ENCODE data around the gene YAP1.
"Not testable (repeated sequence)": the region's sequence is repeated elsewhere in the genome, so short reads cannot be mapped to it uniquely, and the experiment has no call there.

YAP1 gene

DNA sequence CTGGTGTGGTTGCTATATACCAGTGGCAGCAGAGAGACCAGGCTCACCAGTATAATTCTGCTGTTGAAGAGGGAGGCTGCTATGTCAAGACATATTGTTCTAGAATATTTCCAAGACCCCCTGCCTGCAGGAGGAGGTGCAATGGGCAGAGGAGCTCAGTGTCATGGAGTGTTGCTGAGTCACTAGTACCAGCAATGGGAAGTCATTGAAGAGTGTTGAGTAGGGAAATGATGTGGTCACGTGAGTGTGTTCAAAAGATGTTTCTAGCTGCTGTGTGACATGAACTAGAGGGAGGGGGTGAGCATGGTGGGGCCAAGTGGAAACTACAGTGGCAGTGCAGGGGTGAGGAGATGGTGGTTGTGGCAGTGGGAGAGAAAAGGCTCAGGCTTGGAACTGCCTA is 130.8 kb downstream of the YAP1 start:
- no peak for DNase-seq (ENCODE audit: low spot score)

GRCh38 chr11:102243399-102243884 is 133.2 kb downstream of the YAP1 start:
- DNase-seq (ENCODE audit: low spot score): no peak

GRCh38 chr11:102244681-102245409 is 134.6 kb downstream of the YAP1 start:
- DNase-seq (ENCODE audit: low spot score): no peak

DNA sequence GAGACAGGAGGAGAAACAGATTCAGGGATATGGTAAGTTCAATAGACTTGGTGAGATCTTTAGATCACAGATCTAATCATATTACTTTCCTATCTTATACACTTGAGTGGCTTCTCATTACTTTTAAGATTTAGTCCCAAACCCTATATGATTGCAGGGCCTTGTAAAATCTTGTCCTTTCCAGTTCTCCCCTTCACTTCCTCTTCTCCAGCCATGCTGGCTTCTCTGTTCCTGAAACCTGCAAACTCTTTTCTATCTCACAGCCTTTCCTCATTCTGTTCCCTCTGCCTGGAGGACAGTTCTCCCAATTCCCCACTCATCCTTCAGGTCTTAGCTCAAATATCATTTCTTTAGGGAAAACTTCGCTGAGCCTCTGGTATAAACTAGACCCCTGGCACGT is 141.2 kb downstream of the YAP1 start:
- no peak for DNase-seq (ENCODE audit: low spot score)

GRCh38 chr11:102252339-102252891 is 142.2 kb downstream of the YAP1 start:
- DNase-seq (ENCODE audit: low spot score): no peak

DNA sequence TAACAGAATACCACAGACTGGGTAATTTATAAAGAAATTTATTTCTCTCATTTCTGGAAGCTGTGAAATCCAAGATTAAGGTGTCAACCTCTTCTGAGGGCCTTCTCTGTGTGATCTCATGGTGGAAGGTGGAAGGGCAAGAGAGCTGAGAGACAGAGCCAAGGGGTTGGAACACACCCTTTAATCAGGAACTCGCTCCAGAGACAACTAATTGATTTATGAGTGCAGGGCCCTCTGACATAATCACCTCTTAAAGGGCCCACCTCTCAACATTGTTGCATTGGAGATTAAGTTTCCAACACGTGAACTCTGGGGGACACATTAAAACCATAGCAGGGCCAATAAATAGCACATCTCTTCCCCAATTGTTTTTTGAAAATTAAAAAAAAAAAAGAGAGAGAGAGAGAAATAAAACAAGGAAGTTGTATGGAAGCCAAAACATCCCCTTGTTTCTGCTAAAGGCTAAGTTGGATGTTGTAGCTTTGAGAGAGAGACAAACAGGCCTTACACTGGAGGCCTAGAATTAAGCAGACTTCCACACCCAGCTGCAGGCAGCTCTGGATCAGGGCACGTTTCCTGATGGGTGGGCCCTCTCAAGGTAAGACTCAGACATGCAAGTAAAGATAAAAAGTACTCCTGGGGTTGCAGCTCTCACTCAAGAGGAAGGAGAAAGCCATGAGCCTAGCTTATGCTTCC is 142.9 kb downstream of the YAP1 start:
- DNase-seq (ENCODE audit: low spot score): peak; percentile 41

GRCh38 chr11:102254047-102254446 is 143.8 kb downstream of the YAP1 start:
- peak; percentile 70 for DNase-seq (ENCODE audit: low spot score)

DNA sequence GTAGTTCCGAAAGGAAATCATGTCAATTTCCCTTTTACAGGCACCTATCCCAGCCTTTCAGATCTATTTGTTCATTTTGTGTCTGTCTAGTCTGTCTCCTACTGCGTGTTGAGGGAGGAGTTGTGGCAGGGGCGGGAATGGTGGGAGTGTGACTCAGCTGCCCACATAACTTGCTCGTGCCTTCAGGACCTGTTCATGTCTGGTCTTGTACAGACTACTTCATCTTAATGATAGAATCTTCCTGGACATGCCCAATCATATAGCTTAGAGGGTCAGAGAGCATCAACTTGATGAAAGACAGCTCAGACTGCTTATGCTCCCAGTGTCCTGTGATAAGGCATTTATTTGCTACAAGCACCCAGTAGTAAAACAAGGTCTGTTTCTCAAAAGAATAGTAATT is 146.0 kb downstream of the YAP1 start:
- no peak for DNase-seq (ENCODE audit: low spot score)

- peak; percentile 26 for DNase-seq (ENCODE audit: low spot score)
Observed at GRCh38 chr11:102260241-102260640, 150.0 kb downstream of the YAP1 start.

GRCh38 chr11:102263379-102264003 is 153.2 kb downstream of the YAP1 start:
- DNase-seq (ENCODE audit: low spot score): no peak

GRCh38 chr11:102264704-102265103 is 154.5 kb downstream of the YAP1 start:
- not testable (repeated sequence) for DNase-seq (ENCODE audit: low spot score)

DNA sequence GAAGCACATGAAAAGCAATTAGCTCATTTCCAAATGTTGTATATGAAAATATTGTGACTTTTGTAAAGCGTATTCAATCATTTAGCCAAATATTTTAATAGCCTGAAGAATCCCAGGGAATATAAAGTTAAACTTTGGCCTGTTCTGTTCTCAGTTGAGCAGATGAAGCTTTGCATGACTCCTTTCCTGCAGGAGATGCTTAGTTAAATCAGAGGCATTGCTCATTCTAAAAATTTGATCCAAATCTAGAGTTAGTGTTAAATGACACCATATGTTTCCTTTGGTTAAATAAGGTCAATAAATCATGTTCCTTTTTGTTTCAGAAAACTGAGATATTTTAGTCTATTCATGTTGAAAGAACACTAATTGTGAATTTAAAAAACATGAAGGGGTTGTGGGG is 155.9 kb downstream of the YAP1 start:
- no peak for DNase-seq (ENCODE audit: low spot score)

GRCh38 chr11:102267609-102268008 is 157.4 kb downstream of the YAP1 start:
- DNase-seq (ENCODE audit: low spot score): no peak

GRCh38 chr11:102268083-102268984 is 158.1 kb downstream of the YAP1 start:
- DNase-seq (ENCODE audit: low spot score): peak; percentile 99

DNA sequence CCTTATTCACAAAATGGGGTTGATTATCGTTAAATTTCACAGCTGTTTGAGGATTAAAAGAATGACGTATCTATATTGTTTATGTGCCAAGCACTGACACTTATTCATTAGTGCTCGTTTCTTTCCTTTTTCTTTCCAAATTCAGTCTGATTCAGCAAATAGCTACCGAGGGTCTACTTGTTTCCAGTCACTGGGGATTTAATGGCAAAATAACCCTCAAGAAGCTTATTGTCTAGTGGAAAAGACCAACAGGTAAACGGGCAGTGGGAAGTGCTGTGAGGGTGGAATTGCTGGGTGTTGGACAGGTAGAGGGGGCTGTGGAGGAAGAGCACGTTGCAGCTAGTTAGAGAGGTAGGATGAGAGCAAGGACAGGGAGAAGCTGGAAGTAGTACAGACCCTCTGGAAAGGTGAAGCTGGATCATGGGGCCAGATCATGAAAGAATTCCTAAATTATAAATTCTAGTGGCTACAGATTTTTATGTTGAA is 158.8 kb downstream of the YAP1 start:
- no peak for DNase-seq (ENCODE audit: low spot score)

- no peak for DNase-seq (ENCODE audit: low spot score)
Observed at GRCh38 chr11:102269927-102270326, 159.7 kb downstream of the YAP1 start.

DNA sequence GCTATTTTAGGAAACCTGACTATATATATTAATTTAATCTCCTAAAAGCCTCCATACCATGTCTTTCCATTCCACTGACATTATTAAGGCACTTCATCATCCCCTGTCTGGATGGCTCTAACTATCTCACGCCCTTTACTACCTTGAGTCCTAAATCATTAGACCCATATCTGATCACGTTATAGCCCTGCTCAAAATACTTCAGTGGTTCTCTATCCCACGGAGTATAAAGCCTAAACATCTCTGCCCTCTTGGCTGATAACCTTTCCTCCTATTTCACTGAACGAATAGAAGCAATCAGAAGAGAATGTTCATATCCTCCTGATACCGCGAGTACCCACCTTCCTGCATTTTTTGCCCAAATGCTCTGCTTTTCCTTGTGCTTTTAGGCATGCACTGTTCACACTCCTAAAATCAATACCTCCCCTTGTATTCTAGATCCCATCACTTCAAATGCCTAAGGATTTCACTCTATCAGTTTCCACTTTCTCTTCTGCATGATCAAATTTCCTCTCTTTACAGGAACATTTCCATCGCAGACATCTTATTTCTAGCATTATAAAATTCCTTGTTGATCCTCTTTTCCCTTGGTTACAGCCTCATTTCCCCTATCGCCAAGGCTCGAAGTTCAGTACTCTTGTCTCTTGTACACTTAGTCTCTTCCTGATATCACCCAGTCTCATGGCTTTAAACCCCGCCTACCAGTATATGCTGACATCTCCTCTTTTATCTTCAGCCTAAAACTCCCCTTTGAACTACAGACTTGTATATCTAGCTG is 162.0 kb downstream of the YAP1 start:
- no peak for DNase-seq (ENCODE audit: low spot score)

DNA sequence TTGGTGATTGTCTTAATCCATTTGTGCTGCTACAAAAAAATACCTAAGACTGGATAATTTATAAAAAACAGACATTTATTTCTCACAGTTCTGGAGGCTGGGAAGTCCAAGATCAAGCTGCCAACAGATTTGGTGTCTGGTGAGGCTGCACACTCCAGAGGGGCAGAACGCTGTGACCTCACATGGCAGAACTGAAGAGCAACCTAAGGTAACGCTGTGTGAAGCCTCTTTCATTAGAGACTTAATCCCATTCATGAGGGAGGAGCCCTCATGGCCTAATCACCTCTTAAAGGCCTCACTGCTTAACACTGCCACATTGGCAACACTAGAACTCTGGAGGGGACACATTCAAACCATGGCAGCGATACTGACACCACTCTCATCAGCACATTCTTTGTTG is 164.4 kb downstream of the YAP1 start:
- DNase-seq (ENCODE audit: low spot score): no peak

DNA sequence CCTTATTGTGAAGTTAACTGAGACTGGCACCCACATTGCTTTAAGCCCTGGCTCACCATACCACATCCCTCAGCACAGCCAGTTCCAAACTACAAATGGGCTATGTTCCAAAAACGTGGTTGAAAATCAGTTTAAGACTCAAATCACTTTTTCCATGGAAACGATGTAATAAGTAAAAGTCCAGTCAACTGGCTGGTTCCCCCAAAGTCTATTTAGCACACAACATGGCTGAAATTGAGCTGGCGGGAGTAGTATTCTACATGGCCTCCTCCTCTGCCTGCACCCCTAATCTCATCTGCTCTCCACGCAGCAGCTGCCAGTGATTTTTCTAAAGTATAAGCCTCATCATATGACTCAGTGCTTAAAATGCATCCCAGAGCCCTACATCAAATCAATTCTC is 166.1 kb downstream of the YAP1 start:
- DNase-seq (ENCODE audit: low spot score): no peak

- DNase-seq (ENCODE audit: low spot score): no peak
Observed at GRCh38 chr11:102276783-102277182, 166.5 kb downstream of the YAP1 start.

Measured in iPS-NIHi11 (cell line).